Left ventricle myocardium superior (tissue), 1 donor: ENCODE measurements around the gene CERS6. TPM values are rescaled to one million over a fixed set of nuclear protein-coding genes. Genes with fewer than 3 reads are reported as not detected.
A peak's percentile ranks its signal among the peaks of the same experiment; 100 is the strongest.
"Not testable (repeated sequence)": the region's sequence is repeated elsewhere in the genome, so short reads cannot be mapped to it uniquely, and the experiment has no call there.

Source experiments
- ATAC-seq: fragments of 200-7000 bp; cut with Tn5 transposase; one replicate; pipeline ENCODE4 v1.9.1; 2020; ENCODE audit warnings: mild to moderate bottlenecking, moderate library complexity
- DNase-seq: peaks from one replicate; pipeline ENCODE4 v3.0.0-alpha.2; 2020
- intact Hi-C: fragments of 100-400 bp; cut with micrococcal nuclease; formaldehyde crosslinking; loops from one replicate; pipeline ENCODE4 v1.11.0; 2022
- long read RNA-seq: library from polyadenylated mRNA; unstranded; transcript quantifications from one replicate; pipeline ENCODE4 v2.0.0, GENCODE V29; 2021
- total RNA-seq: library from RNA; stranded (reverse); fragmentation: NEBNext Ultra II Directional; extraction: Animal tissue kit (Norgen Biotek cat#: 25700); gene quantifications from one replicate; pipeline ENCODE4 v1.2.1, GENCODE V29; 2021
- donor health status: DM: no; HTN: yes; CAD: no; lungs with severe emphysema.

Gene CERS6, protein sequence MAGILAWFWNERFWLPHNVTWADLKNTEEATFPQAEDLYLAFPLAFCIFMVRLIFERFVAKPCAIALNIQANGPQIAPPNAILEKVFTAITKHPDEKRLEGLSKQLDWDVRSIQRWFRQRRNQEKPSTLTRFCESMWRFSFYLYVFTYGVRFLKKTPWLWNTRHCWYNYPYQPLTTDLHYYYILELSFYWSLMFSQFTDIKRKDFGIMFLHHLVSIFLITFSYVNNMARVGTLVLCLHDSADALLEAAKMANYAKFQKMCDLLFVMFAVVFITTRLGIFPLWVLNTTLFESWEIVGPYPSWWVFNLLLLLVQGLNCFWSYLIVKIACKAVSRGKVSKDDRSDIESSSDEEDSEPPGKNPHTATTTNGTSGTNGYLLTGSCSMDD
- 71.7 TPM for total RNA-seq
- long read RNA-seq, full-length matches to known transcripts = 38 of 51 reads
- long read RNA-seq, partial matches to known transcripts = 2 of 51 reads
- long read RNA-seq, other reads (novel, unspliced or antisense) = 11 of 51 reads

DNA sequence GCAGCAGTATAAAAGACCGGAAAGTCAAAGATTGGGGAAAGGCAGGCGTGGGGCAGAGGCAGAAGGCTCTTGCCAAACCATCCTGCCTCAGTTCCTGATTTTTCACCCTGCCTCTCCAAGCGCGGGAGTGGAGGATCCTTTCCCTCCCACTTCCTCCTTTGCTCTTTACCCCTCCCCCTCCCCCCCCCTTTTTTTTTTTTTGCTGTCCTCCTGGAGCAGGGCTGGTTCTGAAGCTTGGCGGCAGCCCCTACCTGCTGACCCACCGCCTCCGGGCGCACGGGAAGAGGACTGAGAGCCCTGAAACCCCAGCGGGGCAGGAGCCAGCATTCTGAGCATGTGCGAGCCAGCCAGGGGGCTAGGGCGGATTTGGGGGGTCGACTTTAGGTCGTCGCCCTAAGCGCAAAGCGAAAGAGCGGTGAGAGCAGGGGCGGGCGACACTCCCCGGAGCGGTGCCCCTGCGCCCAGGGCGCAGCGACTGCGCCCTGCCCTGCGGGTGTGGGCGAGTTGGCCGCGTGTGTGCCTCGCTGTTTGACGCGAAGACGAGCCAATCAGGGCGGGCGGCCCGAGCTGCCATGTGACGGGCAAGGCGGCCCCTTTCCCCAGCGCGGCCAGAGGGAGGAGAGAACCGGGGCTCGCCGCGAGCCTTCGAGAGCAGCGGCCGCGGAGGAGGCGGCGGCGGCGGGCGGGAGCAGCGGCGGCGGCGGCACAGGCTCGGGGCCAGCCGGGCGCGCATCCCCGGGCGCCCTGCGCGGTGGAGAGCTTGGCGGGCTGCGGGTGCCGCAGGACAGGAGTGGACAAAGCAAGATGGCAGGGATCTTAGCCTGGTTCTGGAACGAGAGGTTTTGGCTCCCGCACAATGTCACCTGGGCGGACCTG lies at the start of gene CERS6:
Gene CERS6, plus strand, starts transcription at position 628 of the 876 bp plus-strand sequence. Its CDS starts 177 bp downstream, at position 805.
- peak; percentile 97 for ATAC-seq
- peak; percentile 99 for DNase-seq
- intact Hi-C loops = loop anchor here (2.0 kb wide), 1 partner anchor 75 kb away; no protein-coding TSS in a partner anchor

DNA sequence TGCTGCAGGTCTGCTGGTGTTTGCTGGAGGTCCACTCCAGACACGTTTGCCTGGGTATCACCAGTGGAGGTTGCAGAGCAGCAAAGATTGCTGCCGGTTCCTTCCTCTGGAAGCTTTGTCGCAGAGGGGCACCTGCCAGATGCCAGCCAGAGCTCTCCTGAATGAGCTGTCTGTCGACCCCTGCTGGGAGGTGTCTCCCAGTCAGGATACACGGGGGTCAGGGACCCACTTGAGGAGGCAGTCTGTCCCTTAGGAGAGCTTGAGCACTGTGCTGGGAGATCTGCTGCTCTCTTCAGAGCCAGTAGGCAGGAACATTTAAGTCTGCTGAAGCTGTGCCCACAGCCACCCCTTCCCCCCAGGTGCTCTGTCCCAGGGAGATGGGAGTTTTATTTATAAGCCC lies 43.8 kb upstream of the CERS6 start:
- DNase-seq, intact Hi-C loops, ATAC-seq: not testable (repeated sequence)

GRCh38 chr2:168413101-168413500 lies 43.0 kb upstream of the CERS6 start:
- intact Hi-C loops, DNase-seq, ATAC-seq: not testable (repeated sequence)

GRCh38 chr2:168416555-168416954 lies 39.5 kb upstream of the CERS6 start:
- DNase-seq (no peak), ATAC-seq (no peak)
- intact Hi-C loops = no loop called here

GRCh38 chr2:168422584-168422983 lies 33.5 kb upstream of the CERS6 start:
- ATAC-seq (no peak), DNase-seq (no peak)
- intact Hi-C loops = no loop called here

DNA sequence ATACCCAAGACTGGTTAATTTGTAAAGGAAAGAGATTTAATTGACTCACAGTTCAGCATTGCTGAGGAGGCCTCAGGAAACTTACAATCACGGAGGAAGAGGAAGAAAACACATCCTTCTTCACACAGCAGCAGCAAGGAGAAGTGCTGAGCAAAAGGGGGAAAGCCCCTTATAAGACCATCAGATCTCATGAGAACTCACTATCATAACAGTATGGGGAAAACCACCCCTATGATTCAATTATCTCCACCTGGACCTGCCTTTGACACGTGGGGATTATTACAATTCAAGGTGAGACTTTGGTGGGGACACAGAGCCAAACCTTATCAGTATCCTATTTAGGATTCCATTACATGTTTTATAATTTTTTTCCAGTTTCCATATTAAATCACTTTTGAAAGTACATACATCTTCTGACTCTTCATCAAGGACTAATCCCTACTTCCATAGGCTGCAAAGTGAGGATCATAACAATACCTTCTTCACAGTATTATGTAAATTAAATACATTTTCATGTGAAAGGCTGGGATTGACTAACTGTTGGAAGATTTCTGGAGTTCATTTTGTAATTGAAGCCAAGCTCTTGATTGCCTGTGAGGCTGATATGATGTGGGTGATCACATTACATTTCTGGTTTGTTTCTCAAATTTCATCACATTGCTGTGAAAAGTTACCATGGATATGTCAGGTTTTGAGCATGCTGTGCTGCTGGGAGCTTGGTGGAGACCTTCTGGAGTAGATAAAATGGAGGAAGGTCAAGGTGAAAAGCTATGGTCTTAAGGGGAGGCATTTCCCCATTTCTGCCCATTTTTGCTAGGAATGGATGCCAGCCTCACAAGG lies 31.7 kb upstream of the CERS6 start:
- ATAC-seq = no peak
- intact Hi-C loops = no loop called here
- DNase-seq = no peak

- ATAC-seq = no peak
- intact Hi-C loops = no loop called here
- DNase-seq = no peak
Measured at GRCh38 chr2:168424971-168425370, 31.1 kb upstream of the CERS6 start.

- DNase-seq (no peak), ATAC-seq (no peak)
- intact Hi-C loops = no loop called here
Measured at GRCh38 chr2:168426861-168427260, 29.2 kb upstream of the CERS6 start.

DNA sequence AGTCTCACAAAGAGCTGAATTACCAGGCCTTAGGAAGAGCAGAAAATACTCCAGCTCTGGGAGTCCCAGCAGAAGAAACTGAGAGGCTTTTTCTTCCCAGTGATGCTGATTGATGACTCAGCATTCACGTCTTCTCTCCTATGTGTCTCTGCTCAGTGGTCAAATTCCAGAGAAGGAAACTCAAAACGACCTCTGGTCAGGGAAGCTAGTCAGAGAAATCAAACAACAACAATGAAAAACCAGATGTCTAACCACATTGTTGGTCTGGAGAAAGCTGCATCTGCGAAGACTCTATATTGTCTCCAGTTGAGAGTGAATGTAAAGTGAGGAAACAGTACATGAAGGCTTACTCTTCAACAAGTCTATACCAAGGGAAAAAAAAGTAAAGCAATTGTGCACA lies 28.6 kb upstream of the CERS6 start:
- DNase-seq (no peak), ATAC-seq (no peak)
- intact Hi-C loops = no loop called here

DNA sequence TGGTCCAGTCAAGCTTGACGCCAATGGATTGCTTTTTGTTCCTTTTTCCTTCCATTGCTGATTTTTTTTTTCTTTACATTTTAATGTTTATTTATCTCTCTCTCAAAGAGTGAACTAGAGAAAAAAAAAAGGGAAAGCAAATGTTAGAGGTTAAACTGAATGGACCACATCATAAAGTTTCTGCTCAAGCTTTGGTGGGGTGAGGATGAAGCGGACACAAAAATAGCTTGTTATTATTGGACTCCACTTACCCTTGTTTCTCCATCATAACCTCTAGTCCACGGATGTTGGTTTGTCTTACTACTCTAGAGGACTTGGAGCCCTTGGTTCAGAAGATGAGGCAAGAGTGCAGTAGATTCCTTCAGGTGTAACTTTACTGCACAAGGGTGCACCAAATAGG lies 27.6 kb upstream of the CERS6 start:
- DNase-seq (no peak), ATAC-seq (no peak)
- intact Hi-C loops = no loop called here

DNA sequence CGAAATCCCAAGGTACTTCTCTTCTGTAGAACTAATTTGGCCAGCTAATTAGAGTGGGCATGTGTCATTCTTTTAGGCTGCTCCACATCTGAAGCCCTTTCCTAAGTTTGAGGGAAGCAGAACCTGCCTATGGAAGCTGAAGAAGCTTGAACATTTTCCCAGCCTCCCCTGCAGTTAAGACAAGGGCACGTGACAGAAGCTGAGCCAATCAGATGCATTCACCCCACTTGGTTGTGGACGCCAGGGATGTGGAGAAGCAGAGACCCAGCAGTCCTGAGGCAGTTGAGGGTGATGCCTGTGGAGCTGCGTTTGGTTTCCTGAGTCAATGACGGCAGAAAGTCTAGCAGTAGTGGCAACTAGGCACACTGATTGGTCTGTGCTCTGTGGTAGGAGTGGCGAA lies 26.1 kb upstream of the CERS6 start:
- ATAC-seq (no peak), DNase-seq (no peak)
- intact Hi-C loops = no loop called here

GRCh38 chr2:168430431-168430830 lies 25.6 kb upstream of the CERS6 start:
- intact Hi-C loops = no loop called here

DNA sequence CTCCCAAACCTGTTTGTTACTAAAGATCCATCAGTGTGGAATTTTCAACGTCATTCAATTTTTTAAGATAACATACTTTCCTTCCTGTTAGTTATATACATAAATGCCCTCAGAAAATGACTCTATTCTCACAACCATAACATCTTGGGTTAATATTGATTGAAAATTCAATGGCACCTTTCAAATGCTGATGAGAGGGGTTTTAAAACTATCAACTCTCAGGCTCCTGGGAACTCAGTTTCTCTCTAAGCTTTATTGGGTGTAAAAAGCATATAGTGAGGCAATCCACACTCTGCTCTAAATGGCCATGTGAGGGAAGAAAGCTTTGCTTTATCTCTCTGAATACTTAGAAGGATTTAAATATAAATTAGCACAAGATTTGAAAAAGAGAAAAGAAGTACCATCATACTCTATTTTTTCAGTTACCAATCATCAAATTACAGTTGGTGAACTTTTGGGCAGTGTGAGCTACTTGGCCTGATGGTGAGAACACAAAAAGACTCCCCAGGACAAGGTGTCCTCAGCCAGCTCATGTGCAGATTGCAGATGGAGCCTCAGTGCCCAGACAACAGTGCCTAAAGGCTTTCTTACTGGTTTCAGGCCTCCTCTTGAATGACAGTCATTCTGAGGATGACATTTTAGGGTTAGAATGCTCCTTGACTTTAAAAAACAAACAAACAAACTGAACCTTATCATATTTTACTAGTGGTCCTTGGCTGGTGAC lies 24.6 kb upstream of the CERS6 start:
- DNase-seq = no peak
- no peak for ATAC-seq
- intact Hi-C loops = no loop called here

More at GRCh38 chr2:168430431-168430830, 25.6 kb upstream of the CERS6 start:
- no peak for ATAC-seq
- no peak for DNase-seq

GRCh38 chr2:168432100-168432499 lies 24.0 kb upstream of the CERS6 start:
- intact Hi-C loops = no loop called here
- ATAC-seq = no peak
- DNase-seq = no peak

GRCh38 chr2:168432565-168433186 lies 23.4 kb upstream of the CERS6 start:
- intact Hi-C loops = no loop called here
- DNase-seq = no peak
- ATAC-seq = no peak

DNA sequence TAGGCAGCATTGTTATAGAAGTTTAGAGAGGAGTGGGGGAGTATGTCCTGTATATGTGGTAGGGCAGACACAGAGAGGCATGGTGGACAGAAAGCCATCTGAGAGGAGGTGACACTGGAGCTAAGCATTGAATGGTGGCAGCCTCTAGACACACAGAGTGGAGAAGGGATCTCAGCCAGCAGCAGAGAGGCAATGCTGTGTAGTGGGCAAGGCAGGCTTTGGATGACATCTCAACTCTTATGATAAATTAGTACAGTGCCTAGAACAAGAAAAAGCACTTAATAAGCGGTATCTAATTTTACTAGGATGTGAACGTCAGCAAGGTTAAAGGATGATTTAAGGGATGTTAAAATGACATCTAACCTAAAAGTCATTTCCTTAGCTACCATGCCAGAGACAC lies 22.5 kb upstream of the CERS6 start:
- ATAC-seq (no peak), DNase-seq (no peak)
- intact Hi-C loops = no loop called here

DNA sequence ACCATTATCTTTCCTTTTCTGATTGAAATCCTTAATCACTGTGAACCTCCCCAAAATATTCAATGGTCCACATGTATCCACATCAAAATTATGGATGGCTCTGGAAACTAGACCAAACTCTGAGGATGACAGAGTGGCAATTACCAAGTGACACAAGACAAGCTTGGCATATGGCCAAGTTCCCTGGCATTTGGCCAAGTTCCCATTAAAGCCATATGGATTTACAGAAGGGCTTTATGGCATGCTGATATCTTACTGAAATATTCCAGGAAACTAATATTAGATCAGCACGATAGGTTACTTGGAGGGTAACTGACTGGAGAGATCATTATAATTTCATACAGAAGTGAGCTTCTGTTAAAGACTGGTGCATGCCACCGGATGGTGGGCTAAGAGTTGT lies 21.9 kb upstream of the CERS6 start:
- DNase-seq (peak; percentile 48), ATAC-seq (no peak)
- intact Hi-C loops = no loop called here

- ATAC-seq (peak; percentile 14), DNase-seq (no peak)
- intact Hi-C loops = no loop called here
Measured at GRCh38 chr2:168436840-168437239, 19.2 kb upstream of the CERS6 start.
